LNCAP (cell line): ENCODE data around the gene USP3.

Experiments used
- CTCF ChIP-seq: fragments of 450-650 bp; IDR thresholded peaks from 2 replicates; pipeline ENCODE4 v1.5.1; 2017; ENCODE audit warnings: mild to moderate bottlenecking

Gene USP3

DNA sequence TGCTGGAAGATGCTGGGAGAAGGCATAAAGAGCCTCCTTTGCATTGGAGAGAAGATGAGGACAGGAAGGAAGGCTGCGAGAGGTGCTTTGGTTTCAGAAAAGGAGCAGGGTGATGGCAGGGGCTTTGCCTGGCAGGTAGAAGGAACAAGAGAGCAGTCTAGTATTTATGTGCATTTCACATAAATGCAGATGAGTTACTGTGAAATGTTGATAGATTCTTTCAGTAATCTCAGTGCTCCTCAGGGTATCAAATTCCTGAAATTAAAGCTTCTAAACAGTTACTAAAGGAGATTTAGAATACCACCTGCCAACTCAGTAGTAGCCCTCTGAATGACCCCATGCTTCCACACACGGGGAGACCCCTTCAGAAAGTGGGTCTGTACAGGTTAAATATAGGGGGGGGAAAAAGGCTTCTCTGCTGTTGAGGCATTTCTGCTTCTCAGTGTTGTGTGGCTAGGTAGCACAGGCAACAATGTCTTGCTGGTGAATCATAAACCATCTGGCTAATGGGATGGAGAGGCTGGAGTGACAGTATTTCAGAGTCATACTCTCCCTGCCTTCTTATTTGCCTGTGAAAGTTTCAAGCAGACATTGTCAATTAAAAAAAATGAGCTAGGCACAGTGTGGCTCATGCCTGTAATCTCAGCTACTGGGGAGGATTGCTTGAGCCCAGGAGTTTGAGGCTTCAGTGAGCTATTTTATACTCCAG, 78.5 kb downstream of the USP3 start:
- TF ChIP-seq CTCF: no peak

DNA sequence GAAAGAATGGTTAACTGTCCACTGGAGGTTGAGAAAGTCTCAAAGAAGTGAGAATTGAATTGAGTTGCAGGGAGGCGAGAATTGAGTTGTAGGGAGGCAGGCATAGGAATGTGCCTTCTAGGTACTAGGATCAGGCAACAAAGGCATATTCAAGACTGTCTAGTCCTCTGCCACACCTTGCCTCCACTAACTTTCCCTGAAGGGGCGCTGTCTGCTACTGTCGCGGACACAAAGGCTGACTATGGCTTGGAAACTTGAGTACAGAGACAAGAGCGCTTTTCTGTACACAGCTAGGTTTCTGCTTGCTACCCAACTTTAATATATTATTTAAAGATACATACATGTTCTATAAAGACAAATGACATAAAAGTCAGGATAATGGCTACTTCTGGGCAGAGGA, 82.4 kb downstream of the USP3 start:
- TF ChIP-seq CTCF: no peak

DNA sequence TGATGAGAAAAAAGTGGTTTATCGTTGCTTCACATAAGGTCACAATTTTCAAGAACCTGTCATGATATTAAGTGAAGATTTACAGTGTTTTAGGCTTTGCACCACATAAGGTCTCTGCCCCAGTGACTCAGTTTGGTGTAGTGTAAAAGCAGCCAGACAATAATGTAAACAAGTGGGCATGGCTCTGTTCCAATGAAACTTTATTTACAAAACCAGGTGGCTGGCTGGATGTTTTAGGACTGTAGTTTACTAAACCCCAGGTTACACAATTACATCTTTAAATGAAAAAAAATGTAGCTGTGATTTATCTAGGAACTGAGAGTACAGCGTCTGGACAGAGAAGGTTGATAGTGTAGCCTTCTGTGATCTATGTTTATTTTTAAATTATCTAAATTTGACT, 83.1 kb downstream of the USP3 start:
- no peak for TF ChIP-seq CTCF

- TF ChIP-seq CTCF: no peak
These were observed 84.4 kb downstream of the USP3 start for GRCh38 chr15:63588826-63589225.

DNA sequence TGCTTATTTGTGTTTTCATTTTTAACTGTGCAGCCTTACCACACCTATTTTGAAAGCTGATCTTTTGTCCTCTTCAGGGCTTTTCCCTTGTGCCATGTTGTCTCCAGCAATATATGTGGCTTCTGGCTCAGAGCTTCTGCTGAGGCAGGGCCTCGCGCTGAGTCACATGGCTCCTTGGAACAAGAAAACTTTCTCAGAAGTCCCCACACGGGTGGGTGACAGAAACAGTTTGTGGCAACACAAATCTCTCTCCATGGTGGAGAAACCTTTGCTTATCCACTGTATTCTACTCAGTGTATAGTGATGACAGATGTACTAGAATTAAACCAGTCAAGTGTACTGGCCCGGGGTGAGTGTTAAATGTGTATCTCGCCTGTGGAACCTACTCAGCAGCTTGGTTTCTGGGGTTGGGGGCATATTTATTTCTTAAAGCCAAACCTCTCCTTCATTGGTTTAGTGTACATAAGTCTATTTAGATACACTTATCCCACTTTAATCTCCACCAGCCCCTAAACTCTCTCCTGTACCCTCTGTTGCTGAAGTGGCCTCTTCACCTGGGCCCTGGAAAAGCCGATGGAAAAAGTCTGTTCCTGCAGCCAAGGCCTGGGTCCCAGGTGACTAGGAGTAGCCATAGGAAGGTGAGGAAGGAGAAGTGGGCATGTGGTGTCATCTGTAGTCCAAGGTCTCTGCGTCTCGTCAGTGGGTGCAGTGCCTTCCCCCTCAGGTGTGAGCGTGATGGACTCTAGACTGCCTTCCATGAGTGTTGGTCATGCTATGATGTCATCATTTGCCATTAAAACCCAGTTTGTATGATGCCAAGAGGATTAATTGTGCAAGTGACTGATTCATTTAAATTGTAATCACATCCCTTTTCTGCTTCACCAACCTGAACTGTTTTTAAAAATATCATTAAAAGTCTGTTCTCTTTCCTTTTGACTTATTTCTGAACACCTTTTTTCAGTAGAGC, 89.6 kb downstream of the USP3 start:
- TF ChIP-seq CTCF: no peak

- no peak for TF ChIP-seq CTCF
These were observed 90.7 kb downstream of the USP3 start for GRCh38 chr15:63595065-63595464.

GRCh38 chr15:63595688-63596087, 91.3 kb downstream of the USP3 start:
- no peak for TF ChIP-seq CTCF
